Measurements from ENCODE around the gene PAX3.

Gene PAX3

GRCh38 chr2:222301053-222301795 is 2.4 kb upstream of the PAX3 start:
- DNase-seq (ENCODE audit: low read depth), result no peak
- TF ChIP-seq CTCF (conservative IDR thresholded peaks at IDR 0.05; ENCODE audit: low read length), result no peak
- no peak overlapping the region for H3K4me3 ChIP-seq (ENCODE audit: low read length)

GRCh38 chr2:222300726-222301052 is 1.9 kb upstream of the PAX3 start:
- TF ChIP-seq CTCF (conservative IDR thresholded peaks at IDR 0.05; ENCODE audit: low read length), result no peak
- no peak overlapping the region for H3K4me3 ChIP-seq (ENCODE audit: low read length)
- no peak for DNase-seq (ENCODE audit: low read depth)

- no peak for DNase-seq (ENCODE audit: low read depth)
- H3K4me3 ChIP-seq (ENCODE audit: low read length), result no peak overlapping the region
- TF ChIP-seq CTCF (conservative IDR thresholded peaks at IDR 0.05; ENCODE audit: low read length), result no peak
These were observed 1.3 kb upstream of the PAX3 start for GRCh38 chr2:222299906-222300725.

GRCh38 chr2:222298001-222298310 is 842 bp downstream of the PAX3 start:
- no peak for TF ChIP-seq CTCF (conservative IDR thresholded peaks at IDR 0.05; ENCODE audit: low read length)
- peak overlapping the region; percentile 70 for H3K4me3 ChIP-seq (ENCODE audit: low read length)
- DNase-seq (ENCODE audit: low read depth), result no peak

DNA sequence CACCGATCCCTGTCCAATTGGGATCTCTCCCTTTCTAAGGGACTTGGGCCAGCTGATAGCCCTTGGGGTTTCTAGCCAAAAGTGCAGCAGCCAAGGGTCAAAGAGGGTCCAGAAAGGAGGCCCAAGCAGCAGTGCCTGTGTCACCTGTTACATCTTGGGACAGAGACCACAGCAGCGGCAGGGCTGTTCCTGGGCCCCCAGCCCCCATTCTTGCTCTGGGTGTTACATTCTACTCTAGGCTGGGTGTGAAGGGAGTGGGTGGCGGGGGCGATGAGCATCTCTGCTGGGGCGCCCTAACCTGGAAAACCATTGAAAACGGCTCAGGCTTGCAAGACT is 1.2 kb downstream of the PAX3 start:
- DNase-seq (ENCODE audit: low read depth), result no peak
- no peak for TF ChIP-seq CTCF (conservative IDR thresholded peaks at IDR 0.05; ENCODE audit: low read length)
- H3K4me3 ChIP-seq (ENCODE audit: low read length), result peak overlapping the region; percentile 70

GRCh38 chr2:222296911-222297599 is 1.7 kb downstream of the PAX3 start:
- H3K4me3 ChIP-seq (ENCODE audit: low read length), result peak overlapping the region; percentile 70
- TF ChIP-seq CTCF (conservative IDR thresholded peaks at IDR 0.05; ENCODE audit: low read length), result no peak
- DNase-seq (ENCODE audit: low read depth), result no peak

All from AG10803 (cell line).